RCC 7860 (cell line): ENCODE measurements around the gene KRTAP10-8.
"Not testable (repeated sequence)": the region's sequence is repeated elsewhere in the genome, so short reads cannot be mapped to it uniquely, and the experiment has no call there.

Experiments
- DNase-seq: peaks from one replicate; pipeline ENCODE4 v3.0.0-alpha.2; 2015; ENCODE audit warnings: low spot score
- FAIRE-seq: peaks from 2 replicates; lab custom pipeline; 2012; peaks lifted over from hg19 to GRCh38; lab: Jason Lieb, UNC

KRTAP10-8 gene

DNA sequence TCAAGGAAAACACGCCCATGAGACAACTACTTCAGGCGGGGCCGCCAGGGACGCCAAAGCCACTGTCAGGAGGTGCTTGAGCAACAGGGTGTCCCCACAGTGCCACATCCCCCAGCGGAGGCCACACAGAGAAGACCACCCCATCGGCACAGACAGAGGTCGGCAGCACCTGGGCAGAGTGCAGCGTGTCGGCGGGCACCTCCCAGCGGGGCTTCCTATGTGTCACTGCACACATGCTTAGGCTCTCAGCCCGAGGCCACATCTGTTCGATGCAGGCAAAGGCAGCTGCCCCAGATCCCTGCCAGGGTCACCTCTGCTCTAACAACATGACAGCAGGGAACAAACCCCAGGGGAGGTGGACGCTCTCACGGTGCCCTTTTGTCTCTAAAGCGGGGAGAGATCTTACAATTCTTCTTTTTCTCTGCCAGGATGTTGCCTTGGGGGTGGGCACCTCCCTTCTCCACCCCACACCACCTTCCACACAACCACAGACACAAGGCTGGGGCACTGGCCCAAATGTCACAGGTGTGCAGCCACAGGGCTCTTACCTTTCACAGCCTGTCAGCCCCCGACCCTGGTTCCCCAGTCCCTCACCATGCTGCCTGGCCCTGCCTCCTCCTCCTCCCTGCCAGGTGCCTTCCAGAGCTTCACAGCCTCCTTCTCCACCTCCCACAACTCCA is 4.2 kb downstream of the KRTAP10-8 start:
- DNase-seq (no peak), FAIRE-seq (no peak)

DNA sequence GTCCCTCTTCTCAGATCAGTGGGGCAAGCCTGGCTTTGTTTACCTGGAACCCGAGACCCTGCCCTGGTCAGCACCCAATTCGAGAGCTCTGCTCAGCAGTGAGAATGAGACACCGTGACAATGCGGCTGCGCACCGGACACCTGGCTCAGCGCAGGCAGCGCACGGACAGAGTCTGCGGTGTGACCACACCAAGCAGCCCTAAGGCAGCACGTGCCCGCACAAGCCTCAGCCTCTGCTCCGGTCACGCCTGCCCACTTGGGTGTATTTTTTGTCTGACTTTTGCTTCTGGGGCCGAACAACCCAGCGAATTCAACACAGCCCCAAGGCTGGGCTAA is 4.7 kb downstream of the KRTAP10-8 start:
- FAIRE-seq (no peak), DNase-seq (no peak)

DNA sequence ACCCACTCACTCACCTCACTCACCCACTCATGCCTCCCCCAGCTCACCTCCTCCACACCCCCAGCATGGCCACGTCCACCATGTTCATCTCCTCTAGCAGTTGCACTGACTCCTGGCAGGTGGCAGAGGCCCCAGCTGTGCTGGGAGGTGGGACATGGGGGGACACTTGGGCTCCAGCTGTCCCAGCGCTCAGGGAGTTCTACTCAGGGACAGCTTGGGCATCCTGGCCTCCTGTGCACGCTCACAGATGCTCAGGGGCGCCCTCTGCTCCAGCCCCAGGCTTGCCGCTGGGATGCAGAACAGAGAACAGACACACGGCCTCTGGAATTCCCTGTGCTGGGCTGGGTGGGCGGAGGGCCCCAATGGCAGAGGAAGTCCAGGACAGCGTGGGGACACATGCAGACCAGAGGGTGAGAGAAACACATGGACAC is 5.2 kb downstream of the KRTAP10-8 start:
- DNase-seq: no peak
- no peak for FAIRE-seq

DNA sequence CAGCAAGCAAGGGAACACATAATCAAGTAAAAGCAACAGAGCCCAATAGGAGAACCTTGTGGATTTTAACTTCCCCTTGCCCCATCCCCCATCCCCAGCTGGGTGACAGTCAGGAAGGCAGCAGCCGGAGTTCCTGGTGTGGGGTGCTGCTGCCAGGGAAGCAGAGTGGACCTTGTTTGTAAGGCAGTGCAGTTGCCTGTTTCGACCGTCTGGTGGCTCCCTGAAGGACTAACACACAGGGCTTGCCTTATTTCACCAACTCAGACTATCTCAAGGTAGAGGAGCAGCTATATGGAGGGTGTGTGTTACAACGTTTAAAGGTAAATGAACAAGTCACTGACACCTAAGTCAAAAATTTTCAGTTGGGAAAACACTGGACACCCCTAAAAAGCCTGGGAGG is 6.6 kb downstream of the KRTAP10-8 start:
- FAIRE-seq (no peak), DNase-seq (no peak)

DNA sequence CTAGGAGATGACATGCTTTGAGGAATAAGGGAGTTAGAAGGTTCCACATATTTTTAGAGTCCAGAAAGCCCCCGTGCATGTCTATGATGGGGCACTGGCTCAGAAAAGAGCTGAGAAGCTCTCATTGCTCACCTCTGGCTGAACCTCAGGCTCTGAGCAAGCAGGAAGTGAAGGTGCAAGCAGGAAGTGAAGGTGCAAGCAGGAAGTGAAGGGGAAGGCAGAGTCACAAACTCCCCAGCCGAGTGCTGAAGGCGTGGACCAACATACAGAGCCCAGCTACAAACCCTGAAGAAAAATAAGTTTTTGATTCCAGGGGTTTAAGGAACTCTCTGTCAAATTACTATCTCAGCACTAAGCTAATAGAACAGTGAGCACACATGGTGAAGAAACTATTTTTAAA is 7.0 kb downstream of the KRTAP10-8 start:
- FAIRE-seq (no peak), DNase-seq (no peak)

DNA sequence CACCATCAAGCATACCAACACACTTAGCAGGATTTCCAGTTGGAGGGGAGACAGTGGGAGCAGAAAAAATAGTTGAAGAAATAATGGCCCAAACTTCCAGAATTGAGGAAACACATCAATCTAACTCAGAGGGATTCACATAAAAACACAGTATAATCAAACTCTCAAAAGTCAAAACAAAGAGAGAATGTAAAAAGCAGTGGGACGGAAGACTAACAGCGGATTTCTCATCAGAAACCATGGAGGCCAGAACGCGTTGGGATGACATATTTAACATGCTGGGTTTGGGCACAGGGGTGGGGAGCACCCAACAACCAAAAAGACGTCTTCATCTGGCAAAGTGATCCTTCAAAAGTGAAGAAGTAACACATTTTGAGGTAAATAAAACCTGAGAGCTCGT is 8.0 kb downstream of the KRTAP10-8 start:
- DNase-seq (no peak), FAIRE-seq (no peak)

DNA sequence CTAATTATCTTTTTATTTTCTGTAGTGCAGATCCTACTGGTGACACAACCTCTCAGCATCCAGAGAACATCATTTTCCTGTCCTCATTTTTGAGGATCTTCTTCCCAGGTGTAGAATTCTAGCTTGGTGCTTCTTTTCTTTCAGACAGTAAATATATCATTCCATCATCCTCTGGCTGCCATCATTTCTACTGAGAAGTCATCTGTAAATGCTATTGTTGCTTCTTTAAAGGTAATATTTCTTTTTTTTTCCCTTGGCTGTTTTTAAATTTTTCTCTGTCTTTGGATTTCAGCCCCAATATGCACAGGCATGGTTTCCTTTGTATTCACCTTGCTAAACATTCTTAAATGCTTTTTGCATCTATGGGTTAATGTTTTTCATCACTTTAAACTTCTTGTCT is 11.7 kb downstream of the KRTAP10-8 start:
- DNase-seq (no peak), FAIRE-seq (no peak)

DNA sequence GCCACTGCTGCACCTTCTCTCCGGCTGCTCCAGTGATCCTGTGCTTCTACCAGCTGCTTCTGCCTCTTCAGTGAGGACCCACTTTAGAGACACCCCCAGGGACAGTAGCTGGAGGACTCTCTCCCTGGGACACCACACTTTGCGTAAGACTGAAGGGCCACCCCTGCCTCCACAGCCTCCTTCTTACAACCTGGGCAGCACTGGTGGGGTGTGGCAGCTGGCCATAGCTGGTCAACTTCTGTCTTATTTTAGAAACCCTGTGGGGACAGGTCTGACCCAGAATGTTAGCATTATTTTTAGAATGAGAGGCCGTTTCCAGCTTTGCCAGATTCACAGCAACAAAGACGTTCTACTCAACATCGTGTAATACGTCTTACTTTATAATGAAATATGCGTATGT is 13.9 kb downstream of the KRTAP10-8 start:
- no peak for FAIRE-seq
- DNase-seq: no peak

DNA sequence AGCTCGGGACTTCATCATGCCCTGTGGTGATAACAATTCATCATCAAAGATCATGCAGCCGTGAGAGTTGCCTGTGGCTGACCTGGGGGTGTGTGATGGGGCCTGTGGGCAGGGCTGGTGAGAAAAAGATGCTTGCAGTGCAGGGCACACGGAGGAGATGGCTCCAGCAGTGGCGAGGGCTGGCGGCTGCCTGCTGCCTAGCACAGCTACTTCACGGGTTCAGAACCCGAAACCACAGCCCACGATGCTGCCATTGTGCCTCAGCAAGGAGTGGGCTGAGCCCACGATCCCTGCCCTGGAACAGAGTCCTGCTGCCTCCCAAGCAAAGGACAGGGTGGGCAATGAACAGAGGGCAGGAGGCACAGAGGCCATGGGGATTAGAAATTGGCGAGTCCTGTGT is 14.4 kb downstream of the KRTAP10-8 start:
- FAIRE-seq (no peak), DNase-seq (no peak)

DNA sequence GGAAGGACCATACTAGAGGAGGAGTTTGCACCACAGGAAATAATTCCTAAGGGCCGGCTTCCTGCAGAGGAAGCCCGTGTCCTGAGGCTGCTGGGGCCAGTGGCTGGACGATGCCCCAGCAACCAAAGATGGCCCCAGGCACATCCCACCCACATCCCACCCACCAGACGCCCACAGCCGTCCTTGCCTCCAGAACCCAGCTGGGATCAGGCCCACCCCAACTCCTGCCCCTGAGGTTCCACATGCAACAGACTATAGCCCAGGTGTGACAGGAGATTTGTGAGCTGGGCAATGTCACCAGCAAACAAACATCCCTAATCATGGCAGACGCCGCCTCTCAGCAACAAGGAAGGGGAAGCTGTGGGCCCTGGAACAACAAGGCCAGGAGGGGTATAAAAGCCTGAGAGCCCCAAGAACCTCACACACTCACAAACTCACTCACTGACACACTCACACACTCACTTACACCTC is 14.8 kb downstream of the KRTAP10-8 start, which contains the start of gene KRTAP10-9:
Gene KRTAP10-9 (plus strand): TSS at position 421 of the 471 bp plus-strand sequence. CDS start 79 bp downstream, outside the sequence.
- FAIRE-seq: no peak
- DNase-seq: no peak

DNA sequence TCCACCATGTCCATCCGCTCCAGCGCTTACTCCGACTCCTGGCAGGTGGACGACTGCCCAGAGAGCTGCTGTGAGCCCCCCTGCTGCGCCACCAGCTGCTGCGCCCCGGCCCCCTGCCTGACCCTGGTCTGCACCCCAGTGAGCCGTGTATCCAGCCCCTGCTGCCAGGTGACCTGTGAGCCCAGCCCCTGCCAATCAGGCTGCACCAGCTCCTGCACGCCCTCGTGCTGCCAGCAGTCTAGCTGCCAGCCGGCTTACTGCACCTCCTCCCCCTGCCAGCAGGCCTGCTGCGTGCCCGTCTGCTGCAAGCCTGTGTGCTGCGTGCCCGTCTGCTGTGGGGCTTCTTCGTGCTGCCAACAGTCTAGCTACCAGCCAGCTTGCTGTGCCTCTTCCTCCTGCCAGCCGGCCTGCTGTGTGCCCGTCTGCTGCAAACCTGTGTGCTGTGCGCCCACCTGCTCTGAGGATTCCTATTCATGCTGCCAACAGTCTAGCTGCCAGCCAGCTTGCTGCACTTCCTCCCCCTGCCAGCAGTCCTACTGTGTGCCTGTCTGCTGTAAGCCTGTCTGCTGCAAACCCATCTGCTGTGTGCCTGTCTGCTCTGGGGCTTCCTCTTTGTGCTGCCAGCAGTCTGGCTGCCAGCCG is 15.4 kb downstream of the KRTAP10-8 start:
- DNase-seq, FAIRE-seq: not testable (repeated sequence)

DNA sequence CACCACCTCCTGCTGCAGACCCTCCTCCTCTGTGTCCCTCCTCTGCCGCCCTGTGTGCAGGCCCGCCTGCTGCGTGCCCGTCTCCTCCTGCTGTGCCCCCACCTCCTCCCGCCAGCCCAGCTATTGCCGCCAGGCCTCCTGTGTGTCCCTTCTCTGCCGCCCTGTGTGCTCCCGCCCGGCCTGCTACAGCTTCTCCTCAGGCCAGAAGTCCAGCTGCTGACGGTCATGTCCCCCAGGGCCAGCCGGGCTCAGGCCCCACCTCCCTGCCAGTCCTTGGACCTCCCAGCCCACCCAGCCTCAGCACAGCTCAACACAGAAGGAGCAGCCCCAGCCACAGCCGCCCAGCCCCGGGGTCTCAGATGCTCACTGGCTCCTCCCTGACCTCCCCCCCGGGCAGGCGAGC is 16.0 kb downstream of the KRTAP10-8 start:
- FAIRE-seq, DNase-seq: not testable (repeated sequence)

DNA sequence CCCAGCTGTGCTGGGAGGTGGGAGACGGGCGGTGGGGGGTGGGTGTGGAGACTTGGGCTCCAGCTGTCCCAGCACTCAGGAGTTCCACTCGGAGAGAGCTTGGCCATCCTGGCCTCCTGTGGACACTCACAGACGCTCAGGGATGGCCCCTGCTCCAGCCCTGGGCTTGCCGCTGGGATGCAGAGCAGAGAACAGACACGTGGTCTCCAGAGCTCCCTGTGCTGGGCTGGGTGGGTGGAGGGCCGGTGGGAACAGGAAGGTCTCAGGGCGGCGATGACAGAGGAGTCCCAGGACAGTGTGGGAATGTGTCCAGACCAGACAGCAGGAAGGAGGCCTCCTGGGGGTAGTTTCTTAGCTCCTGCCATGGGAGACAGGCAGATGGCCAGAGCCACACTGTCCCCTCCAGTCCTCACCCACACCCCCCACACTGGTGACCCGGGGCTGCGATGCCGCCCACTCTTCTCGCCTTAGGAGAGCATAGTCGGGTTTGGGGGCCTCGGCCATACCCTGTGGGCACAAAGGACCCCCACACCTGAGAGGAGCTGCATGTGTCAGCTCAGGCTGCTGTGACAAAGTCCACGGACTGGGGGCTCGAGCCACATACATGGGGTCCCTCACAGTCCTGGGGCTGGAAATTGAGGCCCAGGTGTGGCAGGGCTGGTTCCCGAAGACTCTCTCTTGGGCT is 17.0 kb downstream of the KRTAP10-8 start:
- no peak for FAIRE-seq

DNA sequence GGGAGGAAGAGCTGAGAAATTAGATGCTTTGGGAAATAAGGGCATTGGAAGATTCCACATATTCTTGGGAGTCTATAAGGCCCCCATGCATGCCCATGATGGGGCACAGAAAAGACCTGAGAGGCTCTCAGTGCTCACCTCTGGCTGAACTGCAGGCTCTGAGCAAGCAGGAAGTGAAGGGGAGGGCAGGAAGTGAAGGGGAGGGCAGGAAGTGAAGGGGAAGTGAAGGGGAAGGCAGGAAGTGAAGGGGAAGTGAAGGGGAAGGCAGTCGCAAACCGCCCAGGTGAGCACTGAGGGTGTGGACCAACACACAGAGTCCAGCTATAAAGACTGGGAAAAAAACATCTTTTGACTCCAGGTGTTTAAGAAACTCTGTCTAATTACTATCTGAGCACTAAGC is 18.6 kb downstream of the KRTAP10-8 start:
- DNase-seq (no peak), FAIRE-seq (no peak)

More for the DNA sequence above, 17.0 kb downstream of the KRTAP10-8 start:
- no peak for DNase-seq

DNA sequence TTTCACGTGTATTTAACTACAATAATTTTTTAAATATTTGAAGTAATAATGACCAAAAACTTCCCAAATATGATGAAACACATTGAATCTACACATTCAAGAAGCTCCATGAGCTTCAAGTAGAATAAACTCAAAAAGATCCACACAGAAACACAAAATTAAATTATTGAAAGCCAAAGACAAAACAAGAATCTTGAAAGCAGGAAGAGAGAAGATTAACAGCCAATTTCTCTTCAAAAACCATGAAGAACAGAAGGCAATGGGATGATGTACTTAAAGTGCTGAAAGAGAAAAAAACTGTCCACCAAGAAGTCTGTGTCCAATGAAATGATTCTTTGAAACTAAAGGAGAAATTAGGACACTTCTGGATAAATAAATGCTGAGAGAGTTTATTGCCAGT is 20.2 kb downstream of the KRTAP10-8 start:
- no peak for FAIRE-seq
- DNase-seq: no peak

DNA sequence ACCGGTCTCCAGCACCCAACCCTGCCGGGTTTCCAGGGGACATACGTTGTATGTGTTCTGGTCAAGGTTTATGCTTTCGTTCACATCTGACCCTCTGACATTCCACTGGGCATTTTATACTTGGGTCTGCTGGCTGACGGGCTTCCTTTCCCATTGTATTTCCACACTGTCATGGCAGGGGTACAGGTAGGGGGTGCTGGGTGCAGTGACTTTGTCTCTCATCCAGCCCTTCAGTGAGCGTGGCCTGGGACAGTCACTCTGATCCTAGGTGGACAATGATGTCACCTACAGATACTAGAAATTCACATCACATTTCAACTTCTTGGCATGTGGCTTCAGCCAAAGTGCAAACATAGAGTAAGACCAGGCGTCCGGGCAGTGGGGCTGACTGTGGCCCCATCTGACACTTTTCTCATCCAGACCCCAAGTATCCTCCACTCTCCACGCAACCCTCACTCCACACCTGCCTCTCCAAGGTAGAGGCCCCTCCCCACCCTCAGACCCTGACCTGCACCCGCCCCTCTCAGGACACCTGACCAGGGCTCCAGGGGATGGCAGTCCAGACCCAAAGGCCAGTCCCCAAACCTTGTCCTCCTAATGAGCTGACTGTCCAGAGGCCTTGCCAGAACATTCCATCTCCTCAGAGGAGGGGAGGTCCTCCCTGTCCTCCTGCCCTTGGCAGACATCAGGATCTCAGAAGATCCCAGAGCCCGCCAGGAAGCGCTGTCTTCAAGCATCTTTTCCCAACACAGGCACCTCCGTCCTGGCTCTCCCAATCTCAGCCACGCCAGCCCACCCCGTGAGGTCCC is 24.5 kb downstream of the KRTAP10-8 start:
- FAIRE-seq: no peak
- DNase-seq: no peak

DNA sequence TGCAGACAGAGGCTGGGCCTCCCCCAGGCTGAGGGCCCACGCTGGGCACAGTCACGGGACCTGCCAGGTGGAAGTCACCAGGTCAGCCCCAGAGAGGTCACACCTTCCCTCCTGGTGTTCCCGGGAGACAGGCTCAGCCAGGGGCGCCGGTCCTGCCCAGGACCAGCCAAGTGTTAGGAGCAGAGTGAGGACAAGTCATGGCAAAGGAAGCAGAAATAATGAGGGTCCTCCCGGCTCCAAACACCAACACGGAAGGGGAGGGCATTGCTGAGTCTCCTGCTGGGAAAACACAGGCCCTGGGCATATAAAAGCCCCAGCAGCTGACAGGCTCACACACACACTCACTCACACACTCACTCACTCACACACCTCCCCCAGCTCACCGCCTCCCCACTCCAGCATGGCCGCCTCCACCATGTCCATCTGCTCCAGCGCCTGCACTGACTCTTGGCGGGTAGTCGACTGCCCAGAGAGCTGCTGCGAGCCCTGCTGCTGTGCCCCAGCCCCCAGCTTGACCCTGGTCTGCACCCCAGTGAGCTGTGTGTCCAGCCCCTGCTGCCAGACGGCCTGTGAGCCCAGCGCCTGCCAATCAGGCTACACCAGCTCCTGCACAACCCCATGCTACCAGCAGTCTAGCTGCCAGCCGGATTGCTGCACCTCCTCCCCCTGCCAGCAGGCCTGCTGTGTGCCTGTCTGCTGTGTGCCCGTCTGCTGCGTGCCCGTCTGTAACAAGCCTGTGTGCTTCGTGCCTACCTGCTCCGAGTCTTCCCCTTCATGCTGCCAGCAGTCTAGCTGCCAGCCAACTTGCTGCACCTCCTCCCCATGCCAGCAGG is 25.4 kb downstream of the KRTAP10-8 start, which contains the start of gene KRTAP10-10:
Gene KRTAP10-10 (plus strand): TSS at position 339 of the 833 bp plus-strand sequence. CDS start 62 bp downstream, at position 401.
- FAIRE-seq (no peak), DNase-seq (no peak)

DNA sequence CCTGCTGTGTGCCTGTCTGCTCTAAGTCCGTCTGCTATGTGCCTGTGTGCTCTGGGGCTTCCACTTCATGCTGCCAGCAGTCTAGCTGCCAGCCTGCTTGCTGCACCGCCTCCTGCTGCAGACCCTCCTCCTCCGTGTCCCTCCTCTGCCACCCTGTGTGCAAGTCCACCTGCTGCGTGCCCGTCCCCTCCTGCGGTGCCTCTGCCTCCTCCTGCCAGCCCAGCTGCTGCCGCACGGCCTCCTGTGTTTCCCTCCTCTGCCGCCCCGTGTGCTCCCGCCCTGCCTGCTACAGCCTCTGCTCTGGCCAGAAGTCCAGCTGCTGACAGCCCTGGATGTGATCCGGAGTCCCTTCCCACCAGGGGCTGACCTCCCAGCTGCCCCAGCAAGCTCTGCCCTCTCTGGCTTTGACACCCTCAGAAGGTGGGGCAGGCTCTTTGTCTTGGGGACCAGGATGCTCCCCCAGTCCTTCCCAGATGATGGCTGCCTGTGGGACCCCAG is 26.0 kb downstream of the KRTAP10-8 start:
- not testable (repeated sequence) for FAIRE-seq, DNase-seq

DNA sequence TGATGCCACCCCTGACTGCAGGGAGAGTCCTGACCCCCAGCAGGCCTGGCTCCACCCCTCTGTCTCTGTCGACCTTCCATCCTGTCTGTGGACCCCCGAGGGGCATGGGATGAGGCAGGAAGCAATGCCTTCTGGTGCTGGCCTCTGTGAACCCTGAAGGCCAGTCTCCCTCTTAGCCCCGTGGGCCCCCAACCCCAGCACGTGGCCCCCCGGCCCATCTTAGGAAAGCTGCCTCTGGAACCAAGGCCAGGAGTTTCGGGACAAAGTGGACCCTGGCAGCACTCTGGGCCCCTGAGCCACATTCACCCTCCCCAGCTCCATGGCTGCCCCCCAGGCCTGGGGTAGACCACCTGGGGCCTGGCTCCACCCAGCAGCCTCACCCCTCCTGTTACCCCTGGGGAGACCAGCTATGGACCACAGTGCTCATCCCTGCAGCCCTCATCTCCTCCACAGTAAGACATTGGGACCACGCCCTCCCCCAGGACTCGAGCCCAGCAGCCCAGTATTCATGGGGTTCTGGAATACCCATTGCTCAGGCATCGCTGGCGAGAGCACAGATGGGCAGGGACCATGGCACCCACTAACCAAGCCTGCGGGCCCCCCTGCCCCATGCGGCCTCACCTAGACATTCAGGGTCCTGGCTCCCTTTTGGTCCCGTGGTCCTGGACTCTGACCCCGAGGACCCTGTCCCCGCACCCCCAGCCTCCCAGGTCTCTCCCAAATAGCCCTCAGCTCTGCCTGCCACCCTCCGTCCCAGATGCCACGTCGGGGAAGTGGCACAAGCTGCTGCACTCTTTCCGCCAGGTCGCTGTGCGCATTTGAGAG is 26.8 kb downstream of the KRTAP10-8 start:
- not testable (repeated sequence) for FAIRE-seq, DNase-seq
